Left lobe of liver (tissue), 2 donors: ENCODE results near the gene KCNIP1. TPM values are rescaled to one million over a fixed set of nuclear protein-coding genes. Genes with fewer than 3 reads are reported as not detected.

Experiments
- ATAC-seq: fragments of 200-7000 bp; cut with Tn5 transposase; one replicate; pipeline ENCODE4 v1.9.1; 2020; ENCODE audit warnings: mild to moderate bottlenecking, moderate library complexity
- DNase-seq: peaks from one replicate; pipeline ENCODE4 v3.0.0-alpha.2; 2020; ENCODE audit warnings: low spot score
- total RNA-seq: library from RNA; stranded (reverse); gene quantifications from one replicate; pipeline ENCODE4 v1.2.1, GENCODE V29; 2021
- donor health status: DM: no; HTN: no; CAD: no; lungs with moderate emphysema.
- donor health status: DM: no; HTN: yes; CAD: no.

Gene KCNIP1
- total RNA-seq, 1 donor from 2014 or later = not detected

- ATAC-seq = no peak
- DNase-seq = no peak
These were observed 119.1 kb downstream of the KCNIP1 start for GRCh38 chr5:170622933-170623332.

- peak; percentile 36 for ATAC-seq
- DNase-seq = no peak
These were observed 119.9 kb downstream of the KCNIP1 start for GRCh38 chr5:170623576-170624181.

- DNase-seq (no peak), ATAC-seq (no peak)
These were observed 121.7 kb downstream of the KCNIP1 start for GRCh38 chr5:170625221-170626165.

GRCh38 chr5:170626507-170627150 lies 122.8 kb downstream of the KCNIP1 start:
- ATAC-seq (no peak), DNase-seq (no peak)

GRCh38 chr5:170627271-170627670 lies 123.5 kb downstream of the KCNIP1 start:
- DNase-seq (no peak), ATAC-seq (no peak)

GRCh38 chr5:170628028-170628427 lies 124.2 kb downstream of the KCNIP1 start:
- DNase-seq (no peak), ATAC-seq (no peak)

- no peak for ATAC-seq
- DNase-seq = no peak
These were observed 125.1 kb downstream of the KCNIP1 start for GRCh38 chr5:170628691-170629565.

GRCh38 chr5:170629566-170630175 lies 125.9 kb downstream of the KCNIP1 start:
- no peak for ATAC-seq
- DNase-seq = no peak

GRCh38 chr5:170630226-170630625 lies 126.4 kb downstream of the KCNIP1 start:
- DNase-seq = no peak
- ATAC-seq = no peak

- DNase-seq = no peak
- ATAC-seq = no peak
These were observed 126.9 kb downstream of the KCNIP1 start for GRCh38 chr5:170630711-170631141.

GRCh38 chr5:170631466-170632195 lies 127.8 kb downstream of the KCNIP1 start:
- DNase-seq (no peak), ATAC-seq (peak; percentile 24)

- no peak for ATAC-seq
These were observed 128.6 kb downstream of the KCNIP1 start for GRCh38 chr5:170632266-170632984.

GRCh38 chr5:170632985-170633234 lies 129.1 kb downstream of the KCNIP1 start:
- peak; percentile 78 for ATAC-seq
- peak; percentile 60 for DNase-seq

More at GRCh38 chr5:170632266-170632984, 128.6 kb downstream of the KCNIP1 start:
- no peak for DNase-seq

GRCh38 chr5:170633235-170634081 lies 129.6 kb downstream of the KCNIP1 start:
- DNase-seq (no peak), ATAC-seq (peak; percentile 68)

GRCh38 chr5:170634256-170634990 lies 130.6 kb downstream of the KCNIP1 start:
- ATAC-seq (no peak), DNase-seq (no peak)

- ATAC-seq = no peak
- DNase-seq = no peak
These were observed 131.9 kb downstream of the KCNIP1 start for GRCh38 chr5:170635706-170636105.

- no peak for ATAC-seq
- DNase-seq = no peak
These were observed 132.4 kb downstream of the KCNIP1 start for GRCh38 chr5:170636206-170636605.
